SK-N-SH treated with all-trans-retinoic acid at 6 μM for 48 hours (cell line): ENCODE data around the gene CLOCK.
A peak's percentile ranks its signal among the peaks of the same experiment; 100 is the strongest.

Experiments used
- ATAC-seq: fragments of 200-7000 bp; cut with Tn5 transposase; 3 replicates; pipeline ENCODE4 v1.9.1; 2020; ENCODE audit warnings: mild to moderate bottlenecking, moderate library complexity
- ARNTL ChIP-seq: fragments of 450-650 bp; formaldehyde crosslinking; IDR thresholded peaks from 2 replicates; pipeline ENCODE4 v1.5.0; 2020; ENCODE audit warnings: low read depth, mild to moderate bottlenecking, moderate library complexity, borderline replicate concordance
- BACH2 ChIP-seq: fragments of 250-450 bp; sonication (Bioruptor Pico); IDR thresholded peaks from 2 replicates; pipeline ENCODE4 v1.9.0; 2021; ENCODE audit warnings: mild to moderate bottlenecking, borderline replicate concordance
- CSDC2 ChIP-seq: fragments of 250-450 bp; sonication (Bioruptor Pico); IDR thresholded peaks from 2 replicates; pipeline ENCODE4 v1.5.0; 2020; ENCODE audit warnings: mild to moderate bottlenecking, moderate library complexity
- ESRRG ChIP-seq: fragments of 250-450 bp; sonication (Bioruptor Pico); IDR thresholded peaks from 2 replicates; pipeline ENCODE4 v1.6.1; 2021; ENCODE audit warnings: mild to moderate bottlenecking
- GLIS3 ChIP-seq: fragments of 250-450 bp; sonication (Bioruptor Pico); IDR thresholded peaks from 2 replicates; pipeline ENCODE4 v1.5.0; 2020; ENCODE audit warnings: mild to moderate bottlenecking, moderate library complexity
- ISL1 ChIP-seq: fragments of 250-450 bp; sonication (Bioruptor Pico); IDR thresholded peaks from 2 replicates; pipeline ENCODE4 v2.1.2; 2022; ENCODE audit warnings: mild to moderate bottlenecking, moderate library complexity
- OSR1 ChIP-seq: fragments of 250-450 bp; sonication (Bioruptor Pico); IDR thresholded peaks from 2 replicates; pipeline ENCODE4 v1.8.0; 2022; ENCODE audit warnings: moderate library complexity, mild to moderate bottlenecking, inconsistent platforms
- PATZ1 ChIP-seq: fragments of 250-450 bp; sonication (Bioruptor Pico); IDR thresholded peaks from 2 replicates; pipeline ENCODE4 v1.8.0; 2020; ENCODE audit warnings: mild to moderate bottlenecking, moderate library complexity, borderline replicate concordance
- PPARA ChIP-seq: fragments of 250-450 bp; sonication (Bioruptor Pico); IDR thresholded peaks from 2 replicates; pipeline ENCODE4 v1.5.0; 2020; ENCODE audit warnings: mild to moderate bottlenecking, borderline replicate concordance
- RARB ChIP-seq: fragments of 250-450 bp; sonication (Bioruptor Pico); IDR thresholded peaks from 2 replicates; pipeline ENCODE4 v1.8.0; 2021; ENCODE audit warnings: mild to moderate bottlenecking, moderate library complexity
- SNAI2 ChIP-seq: fragments of 250-450 bp; sonication (Bioruptor Pico); IDR thresholded peaks from 2 replicates; pipeline ENCODE4 v1.5.0; 2020; ENCODE audit warnings: mild to moderate bottlenecking, moderate library complexity
- TCF4 ChIP-seq: fragments of 250-450 bp; sonication (Bioruptor Pico); IDR thresholded peaks from 2 replicates; pipeline ENCODE4 v1.8.0; 2021; ENCODE audit warnings: mild to moderate bottlenecking, moderate library complexity, borderline replicate concordance
- TOX ChIP-seq: fragments of 250-450 bp; sonication (Bioruptor Pico); IDR thresholded peaks from 2 replicates; pipeline ENCODE4 v1.8.0; 2021; ENCODE audit warnings: mild to moderate bottlenecking, moderate library complexity, borderline replicate concordance
- TSHZ2 ChIP-seq: fragments of 250-450 bp; sonication (Bioruptor Pico); IDR thresholded peaks from 2 replicates; pipeline ENCODE4 v1.5.0; 2020; ENCODE audit warnings: mild to moderate bottlenecking, moderate library complexity
- ZC3H10 ChIP-seq: fragments of 250-450 bp; sonication (Bioruptor Pico); IDR thresholded peaks from 2 replicates; pipeline ENCODE4 v1.5.1; 2021; ENCODE audit warnings: mild to moderate bottlenecking, moderate library complexity
- ZFP3 ChIP-seq: fragments of 250-450 bp; sonication (Bioruptor Pico); IDR thresholded peaks from 2 replicates; pipeline ENCODE4 v1.5.0; 2020; ENCODE audit warnings: mild to moderate bottlenecking, moderate library complexity
- ZFP30 ChIP-seq: fragments of 450-650 bp; formaldehyde crosslinking; IDR thresholded peaks from 2 replicates; pipeline ENCODE4 v1.5.0; 2022; ENCODE audit warnings: mild to moderate bottlenecking, moderate library complexity
- ZNF70 ChIP-seq: fragments of 450-650 bp; formaldehyde crosslinking; IDR thresholded peaks from 2 replicates; pipeline ENCODE4 v1.5.0; 2020; ENCODE audit warnings: mild to moderate bottlenecking, moderate library complexity
- ZNF8 ChIP-seq: fragments of 450-650 bp; formaldehyde crosslinking; IDR thresholded peaks from 2 replicates; pipeline ENCODE4 v1.5.0; 2020; ENCODE audit warnings: mild to moderate bottlenecking, moderate library complexity
- TF ChIP-seq, protein P1 (sequence below): fragments of 250-450 bp; sonication (Bioruptor Pico); IDR thresholded peaks from 2 replicates; pipeline ENCODE4 v1.5.1; 2020; ENCODE audit warnings: low read depth, mild to moderate bottlenecking, moderate library complexity
- TF ChIP-seq, protein P2 (sequence below): fragments of 250-450 bp; sonication (Bioruptor Pico); IDR thresholded peaks from 2 replicates; pipeline ENCODE4 v1.8.0; 2021; ENCODE audit warnings: low read depth, mild to moderate bottlenecking, moderate library complexity, borderline replicate concordance
- TF ChIP-seq, protein P3 (sequence below): fragments of 250-450 bp; sonication (Bioruptor Pico); IDR thresholded peaks from 2 replicates; pipeline ENCODE4 v1.5.1; 2021; ENCODE audit warnings: mild to moderate bottlenecking, moderate library complexity

Gene CLOCK

DNA sequence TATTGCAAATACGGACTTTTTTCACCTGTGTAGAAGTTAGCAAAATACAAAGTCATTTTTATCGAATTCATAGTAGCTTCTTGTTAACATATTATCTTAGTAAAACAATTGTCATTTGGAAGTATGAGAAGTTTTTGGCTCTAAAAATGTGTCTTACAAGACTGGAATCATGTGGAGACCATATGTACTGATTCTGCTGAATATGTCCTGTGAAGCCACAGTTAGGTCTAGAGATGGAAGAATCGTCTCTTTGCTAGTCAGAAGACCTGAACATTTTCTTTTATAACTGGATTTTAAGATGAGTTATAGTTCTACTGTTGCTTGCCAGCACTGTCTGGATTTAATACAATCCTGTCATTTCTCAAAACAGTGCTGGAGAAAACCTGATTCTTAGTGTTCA, 121.9 kb downstream of the CLOCK start:
- peak; percentile 35; the same call in 2 of the 3 replicates for ATAC-seq
- TF ChIP-seq BACH2 (CRISPR knock-in tag) (no peak), OSR1 (no peak), TOX (CRISPR knock-in tag) (no peak), ZNF70 (CRISPR knock-in tag) (no peak), ISL1 (CRISPR knock-in tag) (no peak), TCF4 (no peak), ZC3H10 (CRISPR knock-in tag) (no peak), ARNTL (no peak), TSHZ2 (CRISPR knock-in tag) (no peak), ZFP30 (no peak)
- TF ChIP-seq, protein P1, sequence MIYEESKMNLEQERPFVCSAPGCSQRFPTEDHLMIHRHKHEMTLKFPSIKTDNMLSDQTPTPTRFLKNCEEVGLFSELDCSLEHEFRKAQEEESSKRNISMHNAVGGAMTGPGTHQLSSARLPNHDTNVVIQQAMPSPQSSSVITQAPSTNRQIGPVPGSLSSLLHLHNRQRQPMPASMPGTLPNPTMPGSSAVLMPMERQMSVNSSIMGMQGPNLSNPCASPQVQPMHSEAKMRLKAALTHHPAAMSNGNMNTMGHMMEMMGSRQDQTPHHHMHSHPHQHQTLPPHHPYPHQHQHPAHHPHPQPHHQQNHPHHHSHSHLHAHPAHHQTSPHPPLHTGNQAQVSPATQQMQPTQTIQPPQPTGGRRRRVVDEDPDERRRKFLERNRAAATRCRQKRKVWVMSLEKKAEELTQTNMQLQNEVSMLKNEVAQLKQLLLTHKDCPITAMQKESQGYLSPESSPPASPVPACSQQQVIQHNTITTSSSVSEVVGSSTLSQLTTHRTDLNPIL = no peak
- TF ChIP-seq, protein P2, sequence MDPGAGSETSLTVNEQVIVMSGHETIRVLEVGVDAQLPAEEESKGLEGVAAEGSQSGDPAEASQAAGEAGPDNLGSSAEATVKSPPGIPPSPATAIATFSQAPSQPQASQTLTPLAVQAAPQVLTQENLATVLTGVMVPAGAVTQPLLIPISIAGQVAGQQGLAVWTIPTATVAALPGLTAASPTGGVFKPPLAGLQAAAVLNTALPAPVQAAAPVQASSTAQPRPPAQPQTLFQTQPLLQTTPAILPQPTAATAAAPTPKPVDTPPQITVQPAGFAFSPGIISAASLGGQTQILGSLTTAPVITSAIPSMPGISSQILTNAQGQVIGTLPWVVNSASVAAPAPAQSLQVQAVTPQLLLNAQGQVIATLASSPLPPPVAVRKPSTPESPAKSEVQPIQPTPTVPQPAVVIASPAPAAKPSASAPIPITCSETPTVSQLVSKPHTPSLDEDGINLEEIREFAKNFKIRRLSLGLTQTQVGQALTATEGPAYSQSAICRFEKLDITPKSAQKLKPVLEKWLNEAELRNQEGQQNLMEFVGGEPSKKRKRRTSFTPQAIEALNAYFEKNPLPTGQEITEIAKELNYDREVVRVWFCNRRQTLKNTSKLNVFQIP (CRISPR knock-in tag) = no peak

- TF ChIP-seq ARNTL (no peak), SNAI2 (CRISPR knock-in tag) (no peak), PPARA (CRISPR knock-in tag) (no peak), ZNF8 (no peak), ZFP30 (no peak), PATZ1 (CRISPR knock-in tag) (no peak), OSR1 (no peak), GLIS3 (CRISPR knock-in tag) (no peak), ESRRG (CRISPR knock-in tag) (no peak), ZNF70 (CRISPR knock-in tag) (no peak), ZC3H10 (CRISPR knock-in tag) (no peak), ZFP3 (CRISPR knock-in tag) (no peak), RARB (no peak), CSDC2 (no peak), TCF4 (no peak), BACH2 (CRISPR knock-in tag) (no peak), TOX (CRISPR knock-in tag) (no peak)
- TF ChIP-seq, protein P2 (CRISPR knock-in tag) = no peak
- TF ChIP-seq, protein P1 = no peak
- TF ChIP-seq, protein P3, sequence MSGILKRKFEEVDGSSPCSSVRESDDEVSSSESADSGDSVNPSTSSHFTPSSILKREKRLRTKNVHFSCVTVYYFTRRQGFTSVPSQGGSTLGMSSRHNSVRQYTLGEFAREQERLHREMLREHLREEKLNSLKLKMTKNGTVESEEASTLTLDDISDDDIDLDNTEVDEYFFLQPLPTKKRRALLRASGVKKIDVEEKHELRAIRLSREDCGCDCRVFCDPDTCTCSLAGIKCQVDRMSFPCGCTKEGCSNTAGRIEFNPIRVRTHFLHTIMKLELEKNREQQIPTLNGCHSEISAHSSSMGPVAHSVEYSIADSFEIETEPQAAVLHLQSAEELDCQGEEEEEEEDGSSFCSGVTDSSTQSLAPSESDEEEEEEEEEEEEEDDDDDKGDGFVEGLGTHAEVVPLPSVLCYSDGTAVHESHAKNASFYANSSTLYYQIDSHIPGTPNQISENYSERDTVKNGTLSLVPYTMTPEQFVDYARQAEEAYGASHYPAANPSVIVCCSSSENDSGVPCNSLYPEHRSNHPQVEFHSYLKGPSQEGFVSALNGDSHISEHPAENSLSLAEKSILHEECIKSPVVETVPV (CRISPR knock-in tag) = no peak
- TF ChIP-seq, all 23 proteins: peak for 0
- no peak for ATAC-seq
Observed at GRCh38 chr4:55416176-55416575, 130.5 kb downstream of the CLOCK start.
